ENCODE measurements around the gene ACOT9. TPM values are rescaled to one million over a fixed set of nuclear protein-coding genes. Genes with fewer than 3 reads are reported as not detected.
"Not testable (repeated sequence)": the region's sequence is repeated elsewhere in the genome, so short reads cannot be mapped to it uniquely, and the experiment has no call there.

Gene ACOT9
- total RNA-seq, 2 donors from 2014 or later = 23.6 to 26.0 TPM

GRCh38 chrX:23666282-23666681 lies 76.8 kb downstream of the ACOT9 start:
- H3K27me3 ChIP-seq = no peaks in the 10 kb centered on the region
- intact Hi-C loops (cut with DNase I) = no loop called here
- H3K9me3 ChIP-seq = no peaks in the 10 kb centered on the region
- no peaks in the 10 kb centered on the region for H3K4me1 ChIP-seq
- H3K4me3 ChIP-seq = no peak overlapping the region
- no peak for TF ChIP-seq CTCF (IDR thresholded peaks at IDR 0.05)
- no peaks in the 10 kb centered on the region for H3K36me3 ChIP-seq
- no peak overlapping the region for H3K27ac ChIP-seq
- H3K9ac ChIP-seq (ENCODE audit: low read depth in 2 of 2, low read length in 2 of 2) = no peak overlapping the region
- DNase-seq = no peak

- H3K27ac ChIP-seq = no peak overlapping the region
- H3K4me1 ChIP-seq = no peaks in the 10 kb centered on the region
- no peak for TF ChIP-seq CTCF (IDR thresholded peaks at IDR 0.05)
- H3K27me3 ChIP-seq = no peaks in the 10 kb centered on the region
- intact Hi-C loops (cut with DNase I) = no loop called here
- no peak overlapping the region for H3K4me3 ChIP-seq
- DNase-seq = no peak
- no peaks in the 10 kb centered on the region for H3K36me3 ChIP-seq
- no peak overlapping the region for H3K9ac ChIP-seq (ENCODE audit: low read depth in 2 of 2, low read length in 2 of 2)
- H3K9me3 ChIP-seq = no peaks in the 10 kb centered on the region
These were observed 78.6 kb downstream of the ACOT9 start for GRCh38 chrX:23664496-23664895.

- H3K4me3 ChIP-seq = no peak overlapping the region
- intact Hi-C loops (cut with DNase I) = no loop called here
- no peaks in the 10 kb centered on the region for H3K27me3 ChIP-seq
- no peak for DNase-seq
- no peaks in the 10 kb centered on the region for H3K36me3 ChIP-seq
- H3K9me3 ChIP-seq = no peaks in the 10 kb centered on the region
- no peak overlapping the region for H3K9ac ChIP-seq (ENCODE audit: low read depth in 2 of 2, low read length in 2 of 2)
- H3K27ac ChIP-seq = no peak overlapping the region
- no peak for TF ChIP-seq CTCF (IDR thresholded peaks at IDR 0.05)
- H3K4me1 ChIP-seq = no peaks in the 10 kb centered on the region
These were observed 80.2 kb downstream of the ACOT9 start for GRCh38 chrX:23662853-23663252.

GRCh38 chrX:23662187-23662586 lies 80.9 kb downstream of the ACOT9 start:
- TF ChIP-seq CTCF (IDR thresholded peaks at IDR 0.05) = no peak
- H3K9me3 ChIP-seq = no peaks in the 10 kb centered on the region

GRCh38 chrX:23661671-23662070 lies 81.4 kb downstream of the ACOT9 start:
- DNase-seq = no peak
- no peak overlapping the region for H3K4me3 ChIP-seq
- no peak overlapping the region for H3K27ac ChIP-seq
- no peaks in the 10 kb centered on the region for H3K27me3 ChIP-seq
- TF ChIP-seq CTCF (IDR thresholded peaks at IDR 0.05) = no peak
- H3K36me3 ChIP-seq = no peaks in the 10 kb centered on the region
- no peaks in the 10 kb centered on the region for H3K9me3 ChIP-seq
- H3K9ac ChIP-seq (ENCODE audit: low read depth in 2 of 2, low read length in 2 of 2) = no peak overlapping the region
- intact Hi-C loops (cut with DNase I) = no loop called here
- no peaks in the 10 kb centered on the region for H3K4me1 ChIP-seq

More at GRCh38 chrX:23662187-23662586, 80.9 kb downstream of the ACOT9 start:
- H3K36me3 ChIP-seq = no peaks in the 10 kb centered on the region
- no peaks in the 10 kb centered on the region for H3K27me3 ChIP-seq
- no peak overlapping the region for H3K9ac ChIP-seq (ENCODE audit: low read depth in 2 of 2, low read length in 2 of 2)
- no peaks in the 10 kb centered on the region for H3K4me1 ChIP-seq
- no peak overlapping the region for H3K4me3 ChIP-seq
- no peak for DNase-seq
- intact Hi-C loops (cut with DNase I) = no loop called here
- no peak overlapping the region for H3K27ac ChIP-seq

- Histone ChIP-seq H3K27me3 (no peaks in the 10 kb centered on the region), H3K4me3 (no peak overlapping the region), H3K9me3 (no peaks in the 10 kb centered on the region), H3K36me3 (no peaks in the 10 kb centered on the region), H3K9ac (ENCODE audit: low read depth in 2 of 2, low read length in 2 of 2) (no peak overlapping the region), H3K4me1 (no peaks in the 10 kb centered on the region), H3K27ac (no peak overlapping the region)
- no peak for TF ChIP-seq CTCF (IDR thresholded peaks at IDR 0.05)
- DNase-seq = no peak
- intact Hi-C loops (cut with DNase I) = no loop called here
These were observed 82.3 kb downstream of the ACOT9 start for GRCh38 chrX:23660766-23661132.

GRCh38 chrX:23660083-23660765 lies 82.9 kb downstream of the ACOT9 start:
- H3K4me1 ChIP-seq; DNase-seq; H3K4me3 ChIP-seq; H3K36me3 ChIP-seq; H3K9me3 ChIP-seq; H3K9ac ChIP-seq (ENCODE audit: low read depth in 2 of 2, low read length in 2 of 2); intact Hi-C loops (cut with DNase I); H3K27ac ChIP-seq; H3K27me3 ChIP-seq: not testable (repeated sequence)

All from colonic mucosa (tissue), 4 donors.